H1 (cell line): ENCODE data around the gene MTMR10. TPM values are rescaled to one million over a fixed set of nuclear protein-coding genes. Genes with fewer than 3 reads are reported as not detected.

Source experiments
- E2F6 ChIP-seq: IDR thresholded peaks from 2 replicates; pipeline ENCODE4 v1.6.1; 2012; ENCODE audit warnings: inconsistent platforms
- RAD21 ChIP-seq, 2 experiments: IDR thresholded peaks in 1 of 2; conservative IDR thresholded peaks in 1 of 2; 2 replicates each; pipeline ENCODE4 v1.6.1; 2011; ENCODE audit warnings: low read depth in 2 of 2, low read length in 2 of 2, improper control_type of control experiment in 1 of 2, inconsistent platforms in 1 of 2, mild to moderate bottlenecking in 1 of 2, moderate library complexity in 1 of 2
- RFX5 ChIP-seq: IDR thresholded peaks from 2 replicates; pipeline ENCODE4 v1.6.1; 2011; ENCODE audit warnings: low read depth, low read length, improper control_type of control experiment, borderline replicate concordance
- polyA plus RNA-seq, 7 experiments: library from polyadenylated mRNA; depleted of rRNA in 3 of 7; stranded (reverse) in 5 of 7; unstranded in 2 of 7; fragments of >200 nt in 5 of 7; fragments of 200-250 nt in 2 of 7; gene quantifications; 1 replicate in 5 of 7; 2 replicates in 1 of 7; 4 replicates in 1 of 7; pipeline versions ENCODE4 v1.2.1 to v1.2.3, GENCODE V29; 2011 to 2013; ENCODE audit warnings: missing spikeins in 2 of 7, mixed read lengths in 2 of 7
- total RNA-seq: library from RNA; stranded (reverse); fragmentation: NEBNext Ultra II Directional; extraction: Animal tissue kit (Norgen Biotek cat#: 25700); gene quantifications from 2 replicates; pipeline ENCODE4 v1.2.1, GENCODE V29; 2021
- TF ChIP-seq, protein P1 (sequence below): IDR thresholded peaks from 2 replicates; pipeline ENCODE4 v1.6.1; 2012; ENCODE audit warnings: low read length, inconsistent platforms

The MTMR10 gene
- total and polyA plus RNA-seq, 2 of the 8 experiments (the other 6 are each of a cell fraction or from before 2014, with no cell fraction given) = 3.8 to 13.1 TPM

- TF ChIP-seq RAD21 (IDR thresholded peaks at IDR 0.05 in 1 of 2, conservative IDR thresholded peaks at IDR 0.05 in 1 of 2; ENCODE audit: low read depth in 2 of 2, low read length in 2 of 2) (no peak), RFX5 (no peak), E2F6 (no peak)
- TF ChIP-seq, protein P1, sequence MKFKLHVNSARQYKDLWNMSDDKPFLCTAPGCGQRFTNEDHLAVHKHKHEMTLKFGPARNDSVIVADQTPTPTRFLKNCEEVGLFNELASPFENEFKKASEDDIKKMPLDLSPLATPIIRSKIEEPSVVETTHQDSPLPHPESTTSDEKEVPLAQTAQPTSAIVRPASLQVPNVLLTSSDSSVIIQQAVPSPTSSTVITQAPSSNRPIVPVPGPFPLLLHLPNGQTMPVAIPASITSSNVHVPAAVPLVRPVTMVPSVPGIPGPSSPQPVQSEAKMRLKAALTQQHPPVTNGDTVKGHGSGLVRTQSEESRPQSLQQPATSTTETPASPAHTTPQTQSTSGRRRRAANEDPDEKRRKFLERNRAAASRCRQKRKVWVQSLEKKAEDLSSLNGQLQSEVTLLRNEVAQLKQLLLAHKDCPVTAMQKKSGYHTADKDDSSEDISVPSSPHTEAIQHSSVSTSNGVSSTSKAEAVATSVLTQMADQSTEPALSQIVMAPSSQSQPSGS = no peak
- TF ChIP-seq, all 59 proteins: peak for 0
Observed at GRCh38 chr15:30962079-30962478, 29.3 kb downstream of the MTMR10 start (continued).
